Activated CD4-positive, CD25-positive, alpha-beta regulatory T cell treated with anti-CD3 and anti-CD28 coated beads, Interleukin-2, amount 50 U/mL, for 16 hours (primary cell): Measurements from ENCODE around the gene AKT3.
"Not testable (repeated sequence)": the region's sequence is repeated elsewhere in the genome, so short reads cannot be mapped to it uniquely, and the experiment has no call there.

Experiments
- DNase-seq: peaks from one replicate; pipeline ENCODE4 v3.0.0-alpha.2; 2020; ENCODE audit warnings: low read depth, low spot score

Gene AKT3

DNA sequence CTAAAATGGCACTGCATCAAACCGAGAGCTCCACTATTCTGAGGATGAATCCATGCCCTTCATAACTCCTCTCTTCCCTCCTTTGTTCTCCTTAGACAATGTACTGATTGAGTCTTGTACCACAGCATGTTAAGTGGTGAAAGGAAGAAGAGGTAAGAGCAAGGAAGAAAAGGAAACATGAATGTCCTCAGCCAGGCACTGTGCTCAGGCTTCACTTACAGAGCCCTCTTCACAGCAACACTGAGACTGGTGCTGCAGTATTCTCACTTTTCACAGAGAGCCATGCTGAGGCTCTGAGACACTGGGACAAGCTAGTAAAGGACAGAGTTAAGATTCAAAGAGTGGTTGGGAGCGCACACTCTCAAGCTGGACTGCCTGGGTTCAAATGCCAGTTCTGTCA lies 143.5 kb downstream of the AKT3 start:
- no peak for DNase-seq

DNA sequence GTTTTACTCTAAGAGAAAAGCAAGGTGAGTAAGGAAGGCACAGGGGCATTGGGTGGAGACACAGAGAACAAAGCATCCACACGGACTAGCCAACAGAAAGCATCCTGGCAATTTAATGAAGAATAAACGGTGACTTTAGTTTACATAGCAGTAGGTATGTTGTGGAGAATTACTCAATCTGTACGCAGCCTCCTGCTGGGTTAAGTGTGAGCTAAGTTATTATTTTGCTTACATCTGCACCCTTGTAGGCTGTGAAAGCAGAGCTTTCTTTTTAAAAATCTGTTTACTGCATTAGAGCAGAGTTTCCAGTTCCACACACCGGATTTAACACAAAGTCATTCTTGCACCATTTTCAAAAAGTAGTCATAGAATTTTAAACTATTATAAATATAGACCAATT lies 144.5 kb downstream of the AKT3 start:
- no peak for DNase-seq

DNA sequence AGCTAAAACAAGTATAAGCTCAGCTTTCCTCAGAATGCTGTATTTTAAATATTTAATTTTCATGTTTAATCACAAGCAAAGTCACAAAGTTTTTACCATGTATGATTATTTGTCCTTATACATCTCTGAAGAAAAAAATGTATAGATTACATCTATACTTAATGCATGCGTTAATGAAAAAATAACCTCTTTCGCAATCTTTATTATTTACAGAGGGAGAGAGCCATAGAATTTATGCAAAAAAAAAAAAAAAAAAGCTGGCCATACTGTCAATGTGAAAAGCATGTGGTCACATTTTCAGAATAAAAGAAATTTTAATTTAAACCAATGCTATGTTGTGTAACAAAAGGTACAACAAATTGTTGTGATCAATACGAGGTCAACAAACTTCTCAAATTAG lies 148.2 kb downstream of the AKT3 start:
- no peak for DNase-seq

DNA sequence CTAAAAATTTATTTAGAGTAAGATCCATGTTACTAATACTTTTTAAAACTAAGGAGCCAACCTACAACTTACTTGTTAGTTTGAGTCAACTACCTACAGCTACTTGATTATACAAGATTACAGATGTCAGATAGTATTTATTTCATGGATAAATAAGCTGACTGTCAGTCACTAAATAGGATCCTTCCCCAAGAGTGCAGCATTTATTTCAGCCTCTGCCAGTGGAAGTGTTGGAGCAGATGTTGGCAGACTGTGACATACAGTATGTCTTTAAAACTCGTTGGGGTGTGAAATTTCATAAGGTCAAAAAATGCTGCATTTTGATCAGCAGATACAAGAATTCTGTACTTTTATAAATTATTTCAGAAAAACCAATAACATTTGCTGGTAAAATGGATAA lies 156.2 kb downstream of the AKT3 start:
- no peak for DNase-seq

DNA sequence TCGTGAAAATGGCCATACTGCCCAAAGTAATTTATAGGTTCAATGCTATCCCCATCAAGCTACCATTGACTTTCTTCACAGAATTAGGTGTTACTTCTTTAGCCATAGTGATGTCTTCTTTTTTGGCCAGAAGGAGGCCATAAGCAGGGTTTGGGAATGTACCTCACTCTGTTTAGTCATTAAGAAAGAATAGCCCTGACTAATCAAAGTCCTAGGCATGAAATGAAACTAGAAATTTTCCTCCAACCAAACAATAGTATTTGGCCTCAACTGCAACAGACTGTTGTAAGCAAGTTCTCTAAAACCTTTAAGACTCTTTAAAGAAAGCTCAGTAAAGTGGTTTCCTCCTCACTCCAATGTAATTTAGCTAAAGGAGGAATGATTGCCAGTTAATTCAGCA lies 163.9 kb downstream of the AKT3 start:
- DNase-seq = no peak

DNA sequence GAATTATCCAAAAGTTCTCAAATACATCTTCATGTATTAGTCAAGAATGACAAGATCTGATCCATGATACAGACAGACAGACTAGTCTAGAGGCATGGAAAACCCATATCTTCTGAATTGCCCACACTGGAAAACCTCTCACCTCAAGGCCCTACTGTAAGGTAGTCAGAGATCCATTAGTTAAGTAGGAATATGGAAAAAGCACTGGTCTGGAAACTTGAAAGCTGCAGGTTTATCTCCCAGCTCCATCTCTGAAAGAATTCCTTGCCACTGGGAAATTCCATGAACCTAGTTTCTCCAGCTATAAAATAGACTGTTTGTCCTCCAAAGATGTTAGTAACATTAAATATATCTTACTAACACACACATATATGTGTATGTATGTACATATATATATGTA lies 169.2 kb downstream of the AKT3 start:
- no peak for DNase-seq

DNA sequence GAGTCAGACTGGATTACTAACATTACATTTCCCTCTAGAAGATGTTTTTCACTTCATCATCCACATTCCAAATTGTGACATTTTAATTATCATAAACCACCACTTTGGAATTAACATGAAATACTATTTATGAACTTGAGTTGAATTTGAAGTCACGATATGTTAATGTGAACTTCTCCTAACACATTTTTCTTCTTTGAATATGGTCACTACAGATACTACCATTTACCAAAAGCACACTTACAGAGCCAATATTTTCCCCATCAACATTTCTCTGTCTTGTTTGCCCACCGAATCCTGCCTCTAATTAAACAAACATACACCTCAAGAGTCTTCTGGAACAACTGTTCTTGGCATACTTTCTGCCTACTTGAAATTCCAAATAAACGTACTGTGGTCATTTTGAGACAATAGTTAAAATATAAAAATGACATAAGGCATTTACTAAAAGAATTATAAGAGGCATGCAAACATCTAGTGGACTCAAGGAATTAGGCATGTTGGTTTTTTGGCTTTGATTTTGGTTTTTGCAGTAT lies 177.4 kb downstream of the AKT3 start:
- DNase-seq = no peak

DNA sequence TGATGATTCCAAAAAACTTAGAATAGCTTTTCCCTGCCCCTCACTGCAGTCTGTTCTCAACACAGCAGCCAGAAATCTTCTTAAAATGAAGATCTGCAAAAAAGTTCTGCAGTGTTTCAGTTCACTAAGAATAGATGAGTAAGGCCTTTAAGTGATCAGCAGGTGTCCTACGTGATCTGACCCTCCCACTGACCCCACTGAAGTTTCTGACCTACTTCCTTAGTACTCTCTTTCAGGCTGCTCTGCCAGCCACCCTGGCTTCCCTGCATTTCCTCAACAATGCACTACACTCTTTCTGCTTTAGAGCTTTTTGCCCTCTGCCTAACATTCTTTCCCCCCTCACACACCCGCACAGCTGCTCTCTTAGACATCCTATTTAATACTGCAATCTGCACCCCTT lies 182.5 kb downstream of the AKT3 start:
- DNase-seq = no peak

DNA sequence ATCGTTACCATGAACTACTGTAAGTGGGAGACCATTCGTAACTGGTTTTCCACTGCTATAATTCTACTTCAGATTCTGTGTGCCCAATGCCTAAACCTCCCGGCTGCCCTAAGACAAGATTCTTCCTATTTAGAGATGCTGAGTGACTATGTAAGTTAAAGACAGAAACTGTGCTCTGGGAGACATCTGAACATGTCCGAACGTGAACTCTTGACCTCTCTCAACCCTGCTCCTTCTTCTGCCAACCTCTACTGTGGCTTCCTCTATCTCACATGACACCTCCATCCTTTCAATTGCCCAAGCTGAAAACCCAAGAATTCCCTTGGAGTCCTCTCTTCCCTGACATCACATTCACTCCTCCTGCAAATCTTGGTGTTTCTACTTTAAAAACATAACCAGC lies 182.9 kb downstream of the AKT3 start:
- no peak for DNase-seq

DNA sequence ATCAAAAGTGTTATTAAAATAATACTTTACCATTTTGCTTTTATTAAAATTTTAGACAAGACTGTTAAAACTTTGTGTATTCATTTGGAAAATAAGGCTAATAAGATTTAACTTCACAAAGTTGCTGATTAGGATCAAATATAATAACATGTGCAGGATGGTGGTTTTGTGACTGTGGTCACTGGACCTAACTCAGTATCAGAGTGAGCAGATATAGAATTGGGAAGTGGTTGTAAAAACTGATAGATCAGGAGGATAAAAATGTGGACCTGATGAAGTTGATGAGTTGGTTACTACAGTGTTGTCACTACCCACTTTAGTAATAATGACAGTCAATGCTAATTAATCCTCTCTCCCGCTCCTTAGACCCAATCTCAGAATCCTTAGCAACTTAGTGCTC lies 186.4 kb downstream of the AKT3 start:
- DNase-seq = no peak

DNA sequence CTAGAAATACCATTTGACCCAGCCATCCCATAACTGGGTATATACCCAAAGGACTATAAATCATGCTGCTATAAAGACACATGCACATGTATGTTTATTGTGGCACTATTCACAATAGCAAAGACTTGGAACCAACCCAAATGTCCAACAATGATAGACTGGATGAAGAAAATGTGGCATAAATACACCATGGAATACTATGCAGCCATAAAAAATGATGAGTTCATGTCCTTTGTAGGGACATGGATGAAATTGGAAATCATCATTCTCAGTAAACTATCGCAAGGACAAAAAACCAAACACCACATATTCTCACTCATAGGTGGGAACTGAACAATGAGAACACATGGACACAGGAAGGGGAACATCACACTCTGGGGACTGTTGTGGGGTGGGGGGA lies 187.9 kb downstream of the AKT3 start:
- DNase-seq = not testable (repeated sequence)

DNA sequence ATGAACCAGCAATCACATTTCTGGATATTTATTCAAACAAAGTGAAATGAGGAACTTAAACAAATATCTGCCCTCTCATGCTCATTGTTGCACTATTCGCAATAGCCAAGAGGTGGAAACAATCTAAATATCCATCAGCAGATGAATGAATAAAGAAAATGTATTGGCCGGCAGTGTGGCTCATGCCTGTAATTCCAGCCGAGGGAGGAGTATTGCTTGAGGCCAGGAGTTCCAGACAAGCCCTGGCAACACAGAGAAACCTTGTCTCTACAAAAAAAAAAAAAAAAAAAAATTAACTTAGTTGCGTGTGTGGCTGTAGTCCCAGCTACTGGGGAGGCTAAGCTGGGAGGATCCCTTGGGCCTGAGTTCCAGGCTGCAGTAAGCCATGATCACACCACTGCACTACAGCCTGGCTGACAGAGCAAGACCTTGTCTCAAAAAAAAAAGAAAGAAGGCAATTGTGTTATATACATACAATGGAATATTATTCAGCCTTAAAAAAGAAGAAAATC lies 191.4 kb downstream of the AKT3 start:
- no peak for DNase-seq

DNA sequence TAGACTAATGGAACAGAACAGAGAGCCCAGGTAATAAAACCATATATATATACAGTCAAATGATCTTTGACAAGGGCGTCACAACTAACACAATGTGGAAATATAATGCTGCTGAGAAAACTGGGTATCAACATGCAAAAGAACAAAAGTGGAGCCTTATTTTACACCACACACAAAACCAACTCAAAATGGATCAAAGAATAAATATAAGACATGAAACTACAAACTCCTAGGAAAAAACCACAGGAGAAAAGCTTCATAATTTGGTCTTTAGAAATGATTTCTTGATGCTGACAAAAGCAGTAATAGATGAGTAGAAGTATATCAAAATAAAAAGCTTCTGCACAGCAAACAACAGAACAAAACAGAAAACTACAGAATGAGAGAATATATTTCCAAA lies 192.2 kb downstream of the AKT3 start:
- no peak for DNase-seq

DNA sequence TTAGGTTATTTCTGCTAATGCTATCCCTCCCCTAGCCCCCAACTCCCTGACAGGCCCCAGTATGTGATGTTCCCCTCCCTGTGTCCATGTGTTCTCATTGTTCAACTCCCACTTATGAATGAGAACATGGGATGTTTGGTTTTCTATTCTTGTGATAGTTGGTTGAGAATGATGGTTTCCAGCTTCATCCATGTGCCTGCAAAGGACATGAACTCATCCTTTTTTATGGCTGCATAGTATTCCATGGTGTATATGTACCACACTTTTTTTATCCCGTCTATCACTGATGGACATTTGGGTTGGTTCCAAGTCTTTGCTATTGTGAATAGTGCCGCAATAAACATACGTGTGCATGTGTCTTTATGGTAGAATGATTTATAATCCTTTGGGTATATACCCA lies 200.5 kb downstream of the AKT3 start:
- DNase-seq = not testable (repeated sequence)

DNA sequence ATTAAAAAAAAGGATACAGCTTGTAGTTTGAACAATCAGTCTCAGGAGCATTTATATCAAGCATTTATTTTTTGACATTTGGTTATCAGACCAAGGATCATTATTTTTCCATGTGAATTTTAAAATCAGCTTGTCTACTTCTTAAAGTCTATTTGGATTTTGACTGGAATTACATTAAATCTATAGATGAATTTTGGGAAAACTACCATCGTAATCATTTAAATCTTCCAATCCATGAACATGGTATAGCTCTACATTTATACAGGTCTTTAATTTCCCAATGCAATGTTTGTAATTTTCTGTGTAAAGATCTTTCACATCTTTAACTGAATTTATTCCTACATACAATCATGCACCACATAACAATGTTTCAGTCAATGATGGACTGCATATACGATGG lies 203.2 kb downstream of the AKT3 start:
- DNase-seq = no peak

DNA sequence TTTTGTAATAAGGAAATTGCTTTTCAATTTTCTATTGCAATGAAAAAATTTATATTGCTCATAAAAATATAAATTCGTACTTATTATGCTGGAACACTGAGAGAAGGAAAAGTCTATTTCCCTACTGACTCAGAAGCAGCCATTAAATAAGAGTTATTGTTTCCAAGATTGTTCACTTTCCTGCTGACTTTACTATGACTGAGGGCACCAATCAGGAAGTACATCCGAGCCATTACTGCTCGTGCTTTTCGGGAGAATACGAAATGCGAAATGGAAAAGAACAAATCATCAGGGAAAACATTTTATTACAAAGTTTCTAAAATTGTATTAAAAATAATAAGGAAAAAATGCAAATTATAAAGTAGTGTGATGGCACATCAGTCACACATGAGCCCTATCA lies 204.8 kb downstream of the AKT3 start:
- no peak for DNase-seq

DNA sequence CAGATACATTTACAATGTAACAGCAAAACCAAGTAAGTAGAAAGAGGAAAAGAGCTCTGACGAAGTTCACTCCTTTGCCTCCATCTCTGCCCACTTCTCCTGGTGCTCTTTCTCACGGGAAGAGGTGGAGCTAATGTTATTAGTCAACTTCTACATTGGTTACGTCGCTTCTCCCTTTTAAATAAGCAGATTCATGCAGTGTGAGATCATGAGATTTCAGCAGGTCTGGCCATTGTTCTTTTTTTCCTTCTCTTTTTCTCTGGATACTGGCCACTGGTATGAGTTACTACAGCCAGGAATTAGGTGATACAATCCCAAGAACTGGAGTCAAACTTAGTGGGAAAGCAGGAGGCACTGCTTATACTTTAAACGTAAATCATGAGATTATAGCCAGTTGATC lies 207.1 kb downstream of the AKT3 start:
- DNase-seq = no peak

DNA sequence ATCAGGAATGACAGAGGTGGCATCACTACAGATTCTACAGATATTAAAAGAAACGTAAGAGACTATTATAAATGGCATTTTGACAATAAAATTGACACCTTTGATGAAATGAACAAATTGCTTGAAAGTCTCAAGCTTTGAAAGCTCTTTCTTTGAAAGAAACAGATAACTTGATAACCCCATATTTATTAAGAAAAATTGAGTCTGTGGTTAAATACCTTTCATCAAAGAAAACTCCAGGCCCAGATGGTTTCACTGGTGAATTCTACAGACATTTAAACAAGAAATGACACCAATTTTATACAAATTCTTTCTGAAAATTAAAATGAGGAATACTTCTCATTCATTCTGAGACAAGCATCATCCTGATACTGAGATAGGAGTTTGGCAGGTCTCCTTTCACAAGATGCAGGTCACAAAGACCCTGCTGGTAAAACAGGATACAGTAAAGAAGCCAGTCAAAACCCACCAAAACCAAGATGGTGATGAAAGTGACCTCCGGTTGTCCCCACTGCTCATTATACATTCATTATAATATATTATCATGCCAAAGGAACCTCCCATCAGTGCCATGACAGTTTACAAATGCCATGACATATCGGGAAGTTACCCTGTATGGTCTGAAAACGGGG lies 210.9 kb downstream of the AKT3 start:
- DNase-seq = no peak

DNA sequence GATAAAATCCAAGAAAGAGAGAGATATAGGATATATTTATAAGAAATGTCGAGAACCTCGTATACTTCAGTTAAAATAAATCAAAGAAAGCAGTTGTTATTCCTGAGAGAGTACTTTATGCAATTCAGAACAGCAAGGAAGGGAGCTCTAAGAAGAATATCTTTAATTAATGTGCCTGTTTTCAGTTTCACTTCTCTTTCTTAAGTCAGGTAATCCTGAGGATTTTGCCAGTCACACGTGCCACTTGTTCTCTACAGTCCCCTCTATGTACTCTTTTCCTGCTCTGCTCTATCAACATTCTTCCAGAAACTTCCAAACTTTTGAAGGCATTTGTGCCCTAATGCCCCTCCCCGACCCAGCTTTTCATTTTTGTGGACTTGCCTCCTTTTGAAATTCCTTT lies 211.9 kb downstream of the AKT3 start:
- no peak for DNase-seq

DNA sequence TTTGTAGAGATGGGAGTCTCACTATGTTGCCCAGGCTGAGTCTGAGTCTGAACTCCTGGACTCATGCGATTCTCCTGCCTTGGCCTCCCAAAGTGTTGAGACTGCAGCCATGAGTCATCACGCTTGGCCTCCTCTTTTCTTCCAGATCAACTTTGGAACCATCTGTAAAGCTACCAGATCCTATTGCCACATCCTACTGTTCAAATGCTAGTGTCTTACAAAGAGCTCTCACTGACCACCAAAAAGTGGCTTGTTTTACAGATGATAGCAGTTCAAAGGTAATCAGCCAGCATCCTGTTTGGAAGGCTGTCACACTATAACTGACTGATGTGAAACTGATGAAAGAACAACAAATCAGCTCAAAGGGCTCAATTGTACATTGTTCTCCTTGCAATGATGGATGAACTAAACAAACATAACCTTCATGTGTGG lies 221.6 kb downstream of the AKT3 start:
- DNase-seq = no peak

DNA sequence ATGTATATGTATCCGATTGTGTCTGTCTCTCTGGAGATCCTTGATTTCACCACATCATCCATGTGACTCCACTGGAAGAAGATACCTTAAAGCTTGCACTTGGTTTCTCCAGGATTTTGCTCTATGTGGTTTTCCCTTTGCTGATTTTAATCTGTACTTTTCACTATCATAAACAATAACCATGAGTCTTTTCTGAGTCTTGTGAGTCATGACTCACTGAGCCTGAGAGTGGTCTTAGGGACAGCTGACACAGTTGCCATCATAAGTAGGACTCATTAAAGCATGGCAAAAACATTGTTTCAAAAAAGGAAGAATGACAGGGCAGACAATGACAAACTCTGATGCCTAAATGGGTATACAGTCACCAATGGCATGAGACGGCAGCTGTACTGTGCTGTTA lies 226.2 kb downstream of the AKT3 start:
- no peak for DNase-seq

DNA sequence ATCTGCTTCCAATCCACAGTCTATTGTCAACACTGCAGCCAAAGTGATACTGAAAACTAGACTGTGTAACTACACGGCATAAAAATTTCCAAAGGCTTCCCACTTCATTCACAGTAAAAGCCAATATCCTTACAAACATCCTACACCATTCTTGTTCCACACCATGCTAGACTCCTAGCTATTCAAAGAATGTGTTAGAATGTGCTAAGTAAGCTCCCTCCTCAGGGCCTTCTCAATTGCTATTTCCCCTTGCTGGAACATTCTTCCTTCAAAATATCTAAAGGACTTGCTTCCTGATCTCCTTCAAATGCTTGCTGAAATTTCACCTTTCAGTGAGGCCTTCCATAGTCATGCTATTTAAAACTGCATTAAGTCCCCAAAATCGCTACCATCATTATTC lies 228.1 kb downstream of the AKT3 start:
- DNase-seq = no peak

DNA sequence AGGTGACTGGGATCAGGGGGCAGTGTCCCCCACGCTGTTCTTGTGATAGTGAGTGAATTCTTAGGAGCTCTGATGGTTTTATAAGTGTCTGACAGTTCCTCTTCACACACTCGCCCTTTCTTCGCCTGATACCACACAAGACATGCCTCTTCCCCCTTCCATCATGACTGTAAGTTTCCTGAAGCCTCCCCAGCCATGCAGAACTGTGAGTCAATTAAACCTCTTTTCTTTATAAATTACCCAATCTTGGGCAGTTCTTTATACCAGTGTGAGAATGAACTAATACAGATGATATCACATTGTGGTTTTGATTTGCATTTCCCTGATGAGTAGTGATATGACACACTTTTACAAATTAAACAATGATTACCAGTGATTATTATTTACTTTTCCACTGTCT lies 229.9 kb downstream of the AKT3 start:
- no peak for DNase-seq

DNA sequence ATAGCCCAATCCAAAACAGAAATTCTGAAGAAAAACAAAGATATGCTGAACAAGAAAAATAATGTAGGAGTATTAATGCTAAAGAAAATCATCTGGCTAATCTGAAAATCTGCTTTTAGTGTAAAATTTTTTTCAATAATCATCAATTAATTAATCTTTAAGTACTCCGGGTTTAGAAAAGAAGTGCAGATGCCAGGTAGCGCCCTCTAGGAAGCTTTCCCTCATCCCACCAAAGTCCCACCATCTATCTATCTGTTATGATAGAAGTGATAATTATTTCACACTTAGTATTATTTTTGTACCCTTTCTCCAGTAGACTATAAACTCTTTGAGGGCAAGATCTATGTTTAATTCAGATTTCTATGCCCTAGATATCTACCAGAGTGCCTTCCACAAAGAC lies 240.3 kb downstream of the AKT3 start:
- DNase-seq = no peak
